ENCODE results near the gene CHCHD6. TPM values are rescaled to one million over a fixed set of nuclear protein-coding genes. Genes with fewer than 3 reads are reported as not detected.

Gene CHCHD6
- total and polyA plus RNA-seq, 2 donors from 2014 or later, result 10.7 to 35.2 TPM

GRCh38 chr3:126989316-126990023, 285.4 kb downstream of the CHCHD6 start:
- FAIRE-seq (no peak), DNase-seq (no peak)
- TF ChIP-seq CTCF (IDR thresholded peaks at IDR 0.05; ENCODE audit: borderline replicate concordance, extremely low read depth, insufficient read depth), result no peak
- Histone ChIP-seq H3K27ac (ENCODE audit: low read depth in 2 of 2, low read length in 2 of 2) (no peak overlapping the region), H3K4me3 (ENCODE audit: low read length in 3 of 3) (no peak overlapping the region), H3K9ac (ENCODE audit: low read length in 3 of 3) (no peak overlapping the region), H3K9me3 (ENCODE audit: control insufficient read depth in 2 of 3, insufficient read depth in 1 of 3, low read length in 3 of 3) (no peaks in the 10 kb centered on the region), H3K36me3 (ENCODE audit: control insufficient read depth in 2 of 3, insufficient read depth in 3 of 3, low read length in 3 of 3) (peaks cover 0 to 3% (median 0%) of the 10 kb centered on the region in 3 donors), H3K27me3 (ENCODE audit: control insufficient read depth, insufficient read depth, low read length) (no peaks in the 10 kb centered on the region), H3K4me1 (ENCODE audit: control insufficient read depth in 2 of 3, insufficient read depth in 2 of 3, low read depth in 1 of 3, low read length in 3 of 3) (peaks cover 0 to 9% (median 0%) of the 10 kb centered on the region in 3 donors)
- intact Hi-C loops (cut with DNase I), result loop anchor here (10.0 kb wide), 1 partner anchor 235 kb away; no protein-coding TSS in a partner anchor

DNA sequence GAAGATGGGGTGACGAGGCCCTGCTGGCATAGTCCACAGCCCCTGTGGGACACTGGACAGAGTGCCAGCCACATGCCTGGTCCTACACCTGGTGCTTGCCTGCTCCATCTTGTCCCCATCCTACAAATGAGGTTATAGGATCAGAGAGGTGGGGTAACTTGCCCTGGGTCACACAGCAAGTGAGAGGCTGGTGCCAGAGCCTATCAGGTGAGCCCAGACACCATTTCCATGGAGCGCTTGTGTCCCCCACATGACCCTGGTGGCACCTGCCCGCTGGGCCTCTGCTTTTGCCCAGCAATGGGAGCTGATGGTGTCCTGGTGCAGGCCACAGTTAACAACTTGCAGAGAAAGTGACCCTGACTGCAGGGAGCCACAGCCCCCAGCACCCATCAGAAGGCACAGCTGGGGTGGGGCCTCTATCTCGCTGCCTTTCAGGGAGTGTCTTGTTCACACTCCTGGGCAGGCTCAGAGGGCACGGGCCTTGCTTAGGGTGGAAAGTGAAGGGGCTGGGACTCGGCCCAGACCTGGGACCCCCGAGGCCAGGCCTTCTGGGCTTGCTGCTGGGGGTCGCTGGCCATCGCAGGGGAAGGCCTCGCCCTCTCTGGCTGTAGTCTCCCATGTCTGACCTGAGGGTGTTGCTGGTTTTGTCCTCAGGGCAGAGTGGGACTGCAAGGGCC, 286.1 kb downstream of the CHCHD6 start:
- intact Hi-C loops (cut with DNase I), result no loop called here
- Histone ChIP-seq H3K9ac (ENCODE audit: low read length in 3 of 3) (no peak overlapping the region), H3K9me3 (ENCODE audit: control insufficient read depth in 2 of 3, insufficient read depth in 1 of 3, low read length in 3 of 3) (no peaks in the 10 kb centered on the region), H3K36me3 (ENCODE audit: control insufficient read depth in 2 of 3, insufficient read depth in 3 of 3, low read length in 3 of 3) (peaks cover 0 to 3% (median 0%) of the 10 kb centered on the region in 3 donors), H3K27me3 (ENCODE audit: control insufficient read depth, insufficient read depth, low read length) (no peaks in the 10 kb centered on the region), H3K27ac (ENCODE audit: low read depth in 2 of 2, low read length in 2 of 2) (no peak overlapping the region), H3K4me3 (ENCODE audit: low read length in 3 of 3) (no peak overlapping the region), H3K4me1 (ENCODE audit: control insufficient read depth in 2 of 3, insufficient read depth in 2 of 3, low read depth in 1 of 3, low read length in 3 of 3) (peaks cover 0 to 10% (median 0%) of the 10 kb centered on the region in 3 donors)
- no peak for TF ChIP-seq CTCF (IDR thresholded peaks at IDR 0.05; ENCODE audit: borderline replicate concordance, extremely low read depth, insufficient read depth)
- FAIRE-seq (no peak), DNase-seq (no peak)

DNA sequence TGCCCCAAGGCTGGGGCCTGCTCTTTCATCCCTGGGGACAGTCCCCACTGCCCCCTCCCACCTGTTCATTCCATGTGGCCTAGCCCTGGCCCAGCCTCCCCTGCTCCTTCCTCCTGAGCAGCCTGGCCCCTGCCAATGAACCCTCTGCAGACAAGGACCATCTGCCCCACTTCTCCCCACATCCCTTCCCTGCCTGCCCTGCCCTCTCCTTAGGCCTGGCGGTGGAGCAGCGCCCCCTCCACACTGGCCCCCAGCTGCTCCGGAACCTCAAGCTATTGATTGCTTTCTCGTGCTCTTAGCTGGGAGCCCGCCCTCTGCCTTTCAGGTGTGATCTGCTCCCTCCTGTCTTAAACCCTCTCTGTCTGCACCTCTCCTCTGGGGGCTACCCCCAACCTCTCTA, 286.9 kb downstream of the CHCHD6 start:
- TF ChIP-seq CTCF (IDR thresholded peaks at IDR 0.05; ENCODE audit: borderline replicate concordance, extremely low read depth, insufficient read depth), result no peak
- H3K36me3 ChIP-seq (ENCODE audit: control insufficient read depth in 2 of 3, insufficient read depth in 3 of 3, low read length in 3 of 3), result peaks cover 0 to 3% (median 0%) of the 10 kb centered on the region in 3 donors
- no peak overlapping the region for H3K27ac ChIP-seq (ENCODE audit: low read depth in 2 of 2, low read length in 2 of 2)
- no peak for FAIRE-seq
- H3K27me3 ChIP-seq (ENCODE audit: control insufficient read depth, insufficient read depth, low read length), result no peaks in the 10 kb centered on the region
- H3K4me3 ChIP-seq (ENCODE audit: low read length in 3 of 3), result no peak overlapping the region
- intact Hi-C loops (cut with DNase I), result no loop called here
- peaks cover 0 to 10% (median 0%) of the 10 kb centered on the region in 3 donors for H3K4me1 ChIP-seq (ENCODE audit: control insufficient read depth in 2 of 3, insufficient read depth in 2 of 3, low read depth in 1 of 3, low read length in 3 of 3)
- H3K9me3 ChIP-seq (ENCODE audit: control insufficient read depth in 2 of 3, insufficient read depth in 1 of 3, low read length in 3 of 3), result no peaks in the 10 kb centered on the region
- no peak for DNase-seq
- no peak overlapping the region for H3K9ac ChIP-seq (ENCODE audit: low read length in 3 of 3)

Data from kidney (tissue), 14 donors.